Measurements from ENCODE around the gene AJM1.
"Not testable (repeated sequence)": the region's sequence is repeated elsewhere in the genome, so short reads cannot be mapped to it uniquely, and the experiment has no call there.

DNA sequence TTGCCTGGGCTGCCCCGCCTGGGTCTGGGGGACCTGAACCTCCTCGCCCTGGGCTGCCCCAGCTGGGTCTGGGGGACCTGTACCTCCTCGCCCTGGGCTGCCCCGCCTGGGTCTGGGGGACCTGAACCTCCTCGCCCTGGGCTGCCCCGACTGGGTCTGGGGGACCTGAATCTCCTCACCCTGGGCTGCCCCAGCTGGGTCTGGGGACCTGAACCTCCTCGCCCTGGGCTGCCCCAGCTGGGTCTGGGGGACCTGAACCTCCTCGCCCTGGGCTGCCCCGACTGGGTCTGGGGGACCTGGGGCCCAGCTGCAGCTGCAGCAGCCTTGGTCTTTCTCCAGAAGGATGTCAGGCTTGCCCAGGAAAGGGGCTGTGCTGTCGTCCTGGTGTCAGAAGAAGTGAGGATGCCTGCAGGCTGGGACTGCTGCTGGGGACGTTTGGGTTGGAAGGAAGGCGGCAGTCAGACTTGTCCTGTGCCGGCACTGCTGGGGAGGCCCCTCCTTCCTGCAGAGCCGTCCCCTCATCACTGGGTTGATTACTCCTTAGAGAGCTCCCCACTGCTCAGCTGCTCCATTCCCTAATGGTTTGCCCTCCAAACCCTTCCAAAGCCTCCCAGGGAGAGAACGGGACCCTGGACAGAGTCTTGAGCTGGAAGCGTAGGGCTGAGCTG lies 8.8 kb upstream of the AJM1 start:
- TF ChIP-seq, protein P1, sequence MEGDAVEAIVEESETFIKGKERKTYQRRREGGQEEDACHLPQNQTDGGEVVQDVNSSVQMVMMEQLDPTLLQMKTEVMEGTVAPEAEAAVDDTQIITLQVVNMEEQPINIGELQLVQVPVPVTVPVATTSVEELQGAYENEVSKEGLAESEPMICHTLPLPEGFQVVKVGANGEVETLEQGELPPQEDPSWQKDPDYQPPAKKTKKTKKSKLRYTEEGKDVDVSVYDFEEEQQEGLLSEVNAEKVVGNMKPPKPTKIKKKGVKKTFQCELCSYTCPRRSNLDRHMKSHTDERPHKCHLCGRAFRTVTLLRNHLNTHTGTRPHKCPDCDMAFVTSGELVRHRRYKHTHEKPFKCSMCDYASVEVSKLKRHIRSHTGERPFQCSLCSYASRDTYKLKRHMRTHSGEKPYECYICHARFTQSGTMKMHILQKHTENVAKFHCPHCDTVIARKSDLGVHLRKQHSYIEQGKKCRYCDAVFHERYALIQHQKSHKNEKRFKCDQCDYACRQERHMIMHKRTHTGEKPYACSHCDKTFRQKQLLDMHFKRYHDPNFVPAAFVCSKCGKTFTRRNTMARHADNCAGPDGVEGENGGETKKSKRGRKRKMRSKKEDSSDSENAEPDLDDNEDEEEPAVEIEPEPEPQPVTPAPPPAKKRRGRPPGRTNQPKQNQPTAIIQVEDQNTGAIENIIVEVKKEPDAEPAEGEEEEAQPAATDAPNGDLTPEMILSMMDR (IDR thresholded peaks at IDR 0.05), result not testable (repeated sequence)
- TF ChIP-seq POLR2A (IDR thresholded peaks at IDR 0.05), result not testable (repeated sequence)

Measured in thyroid gland (tissue), 4 donors.